Fibroblast of pulmonary artery (primary cell): ENCODE data around the gene LMBRD2.

Source experiments
- DNase-seq: peaks from one replicate; pipeline ENCODE4 v3.0.0-alpha.2; 2010; ENCODE audit warnings: low read depth
- H3K4me3 ChIP-seq: replicated peaks from 2 replicates; pipeline ENCODE4 v1.5.1; 2011; ENCODE audit warnings: low read depth, mild to moderate bottlenecking, control low read depth, low read length, moderate library complexity
- TF ChIP-seq, protein P1 (sequence below): IDR thresholded peaks from 2 replicates; pipeline ENCODE4 v1.5.1; 2011; ENCODE audit warnings: mild to moderate bottlenecking, control low read depth, low read length, inconsistent platforms; ENCODE audit errors: missing control alignments

LMBRD2 gene

GRCh38 chr5:36180556-36181350 is 29.1 kb upstream of the LMBRD2 start:
- DNase-seq = no peak
- TF ChIP-seq, protein P1, sequence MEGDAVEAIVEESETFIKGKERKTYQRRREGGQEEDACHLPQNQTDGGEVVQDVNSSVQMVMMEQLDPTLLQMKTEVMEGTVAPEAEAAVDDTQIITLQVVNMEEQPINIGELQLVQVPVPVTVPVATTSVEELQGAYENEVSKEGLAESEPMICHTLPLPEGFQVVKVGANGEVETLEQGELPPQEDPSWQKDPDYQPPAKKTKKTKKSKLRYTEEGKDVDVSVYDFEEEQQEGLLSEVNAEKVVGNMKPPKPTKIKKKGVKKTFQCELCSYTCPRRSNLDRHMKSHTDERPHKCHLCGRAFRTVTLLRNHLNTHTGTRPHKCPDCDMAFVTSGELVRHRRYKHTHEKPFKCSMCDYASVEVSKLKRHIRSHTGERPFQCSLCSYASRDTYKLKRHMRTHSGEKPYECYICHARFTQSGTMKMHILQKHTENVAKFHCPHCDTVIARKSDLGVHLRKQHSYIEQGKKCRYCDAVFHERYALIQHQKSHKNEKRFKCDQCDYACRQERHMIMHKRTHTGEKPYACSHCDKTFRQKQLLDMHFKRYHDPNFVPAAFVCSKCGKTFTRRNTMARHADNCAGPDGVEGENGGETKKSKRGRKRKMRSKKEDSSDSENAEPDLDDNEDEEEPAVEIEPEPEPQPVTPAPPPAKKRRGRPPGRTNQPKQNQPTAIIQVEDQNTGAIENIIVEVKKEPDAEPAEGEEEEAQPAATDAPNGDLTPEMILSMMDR = no peak
- H3K4me3 ChIP-seq = no peak overlapping the region

DNA sequence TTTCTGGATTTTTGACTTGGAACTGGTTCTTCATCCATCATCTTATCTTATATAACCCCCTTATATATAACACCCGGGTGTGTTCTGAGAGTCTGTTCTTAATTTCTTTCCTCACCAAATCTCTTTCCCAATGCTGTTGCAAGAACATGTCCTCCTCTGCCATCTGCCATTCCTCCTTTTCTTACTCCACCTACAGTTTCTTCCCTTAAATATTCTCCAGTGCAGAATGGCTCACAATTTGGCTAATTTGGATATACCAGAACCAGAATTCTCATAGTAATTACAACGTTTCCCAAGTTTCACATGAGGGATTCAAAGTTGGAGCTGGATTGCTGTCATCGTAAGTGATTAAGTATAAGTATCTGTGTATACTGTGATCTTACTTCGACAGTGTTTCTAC is 28.3 kb upstream of the LMBRD2 start:
- TF ChIP-seq, protein P1 = no peak
- no peak for DNase-seq
- no peak overlapping the region for H3K4me3 ChIP-seq

DNA sequence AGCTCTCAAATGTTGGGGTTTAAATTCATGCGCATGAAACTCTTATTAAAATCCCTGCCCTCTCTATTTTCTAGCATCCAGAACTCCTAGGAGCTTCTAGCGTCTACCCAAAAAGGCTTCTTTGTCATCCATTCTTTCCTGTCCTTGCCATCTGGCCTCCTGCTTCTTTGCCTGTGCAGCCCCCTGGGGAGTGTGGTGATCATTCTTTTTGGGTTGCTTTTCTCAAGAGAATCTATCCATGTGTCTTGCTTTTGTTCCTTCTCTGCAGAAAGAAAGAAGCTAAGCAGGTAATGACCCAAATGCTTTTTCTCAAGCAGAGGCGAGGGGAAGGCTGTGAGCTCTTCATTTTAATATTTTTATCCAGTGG is 26.8 kb upstream of the LMBRD2 start:
- DNase-seq = no peak
- H3K4me3 ChIP-seq = no peak overlapping the region
- TF ChIP-seq, protein P1 = no peak

DNA sequence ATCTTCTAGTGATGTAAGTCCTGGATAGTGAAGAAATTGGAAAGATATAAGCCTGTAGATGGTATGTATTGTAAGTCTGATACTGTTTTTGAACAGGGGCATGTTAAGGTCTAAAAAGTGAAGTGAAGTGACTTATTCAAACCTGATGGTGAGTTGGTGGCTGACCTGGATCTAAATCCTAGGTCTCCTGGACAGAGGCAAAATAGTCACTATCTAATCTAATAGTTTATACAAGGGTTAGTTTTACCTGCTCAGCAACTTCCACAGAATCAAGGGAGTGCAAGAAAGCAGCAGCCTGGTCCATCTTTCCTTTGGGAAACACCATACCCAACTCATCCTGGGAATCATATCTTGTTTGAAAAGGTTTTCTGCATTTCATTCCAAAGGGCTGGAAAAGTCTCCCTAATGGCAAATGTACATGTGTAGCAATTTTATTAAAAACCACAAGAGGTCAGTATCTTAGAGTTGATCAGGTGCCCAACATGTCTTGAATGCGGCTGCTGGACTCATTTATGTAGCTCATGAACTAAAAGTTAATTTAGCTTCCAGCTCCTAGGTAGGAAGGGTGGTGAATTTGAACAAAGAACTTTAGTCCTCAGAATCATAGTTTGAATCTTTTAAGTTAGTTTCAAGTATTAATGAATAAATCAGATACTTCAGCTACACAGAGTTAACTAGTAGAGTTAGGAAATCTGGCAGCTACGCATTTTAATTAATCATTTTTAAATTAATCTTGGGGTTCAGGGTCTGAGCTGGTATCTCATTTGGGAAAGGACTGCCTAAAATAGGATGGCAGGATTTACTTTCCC is 26.2 kb upstream of the LMBRD2 start:
- H3K4me3 ChIP-seq = no peak overlapping the region
- TF ChIP-seq, protein P1 = peak; percentile 59
- peak; percentile 74 for DNase-seq

DNA sequence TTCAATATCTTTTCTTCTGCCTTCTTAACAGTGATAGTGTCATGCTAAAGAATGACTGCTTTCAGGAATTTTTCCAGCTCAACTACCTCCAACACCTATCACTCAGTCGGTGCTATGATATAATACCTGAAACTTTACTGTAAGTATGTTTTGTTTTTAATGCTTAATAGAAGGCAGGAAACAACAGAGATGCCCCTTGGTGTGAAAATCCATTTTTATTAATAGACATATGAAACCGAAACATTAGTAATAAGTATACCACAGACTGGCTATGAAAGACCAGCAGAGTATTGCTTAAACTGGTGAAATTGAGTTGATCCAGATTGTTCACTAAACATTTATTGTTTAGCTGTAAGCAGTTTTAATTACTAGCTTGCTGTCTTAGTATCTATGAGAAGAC is 25.5 kb upstream of the LMBRD2 start:
- TF ChIP-seq, protein P1 = no peak
- DNase-seq = no peak

DNA sequence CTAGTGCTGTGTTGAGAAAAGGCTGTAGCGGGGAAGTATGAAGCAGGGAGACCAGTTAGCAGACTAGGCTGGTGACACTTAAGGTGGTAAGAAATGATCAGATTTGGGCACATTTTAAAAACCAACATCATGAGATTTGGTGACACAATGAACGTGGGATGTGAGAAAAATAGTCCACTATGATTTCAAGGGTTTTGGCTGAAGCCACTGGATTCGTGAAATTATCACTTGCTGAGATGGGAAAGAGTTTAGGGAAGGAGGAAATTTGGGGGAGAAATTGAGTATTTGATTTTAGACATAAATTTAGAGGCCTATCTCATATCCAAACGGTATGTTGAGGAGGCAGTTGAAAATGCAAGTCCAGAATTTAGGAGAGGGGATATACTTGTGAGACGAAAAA is 23.4 kb upstream of the LMBRD2 start:
- no peak for DNase-seq
- TF ChIP-seq, protein P1 = no peak

More for the DNA sequence above, 25.5 kb upstream of the LMBRD2 start:
- H3K4me3 ChIP-seq = no peak overlapping the region

More for the DNA sequence above, 23.4 kb upstream of the LMBRD2 start:
- no peak overlapping the region for H3K4me3 ChIP-seq
